Hair follicular keratinocyte (primary cell): ENCODE data around the gene GLG1. TPM values are rescaled to one million over a fixed set of nuclear protein-coding genes. Genes with fewer than 3 reads are reported as not detected.

Source experiments
- total RNA-seq: library from RNA; depleted of rRNA; stranded (reverse); fragments of >200 nt; gene quantifications from 2 replicates; pipeline ENCODE4 v1.2.3, GENCODE V29; 2015

Gene GLG1
- total RNA-seq: 78.4 and 101 TPM in 2 replicates

GRCh38 chr16:74606521-74607309, at the start of gene GLG1:
Gene GLG1 (minus strand): TSS chr16:74607114. CDS start chr16:74607094, 20 bp downstream.

GRCh38 chr16:74420612-74421481, 186.1 kb downstream of the GLG1 start, which contains the start of gene CLEC18B:
Gene CLEC18B (minus strand): TSS chr16:74421478. CDS start chr16:74421270, 208 bp downstream.

Other genes with a start within 250 kb of the GLG1 start
- not detected in 2 replicates for gene NPIPB15, start 230.8 kb downstream of the GLG1 start, total RNA-seq
- gene CLEC18B, start 185.6 kb downstream of the GLG1 start, total RNA-seq: 1.2 and 2.1 TPM in 2 replicates
- 22.2 and 35.5 TPM in 2 replicates for gene RFWD3, start 59.8 kb upstream of the GLG1 start, total RNA-seq
- 14.4 and 16.9 TPM in 2 replicates for gene MLKL, start 93.7 kb upstream of the GLG1 start, total RNA-seq
- gene FA2H, start 167.7 kb upstream of the GLG1 start, total RNA-seq: 0.23 TPM in 1 of 2 replicates, not detected in the other